Thoracic aorta endothelial cell (primary cell): ENCODE measurements around the gene MTHFSD. TPM values are rescaled to one million over a fixed set of nuclear protein-coding genes. Genes with fewer than 3 reads are reported as not detected.

ENCODE experiments used
- total RNA-seq: library from RNA; depleted of rRNA; stranded (reverse); fragments of >200 nt; gene quantifications from 2 replicates; pipeline ENCODE4 v1.2.3, GENCODE V29; 2012

MTHFSD gene, protein sequence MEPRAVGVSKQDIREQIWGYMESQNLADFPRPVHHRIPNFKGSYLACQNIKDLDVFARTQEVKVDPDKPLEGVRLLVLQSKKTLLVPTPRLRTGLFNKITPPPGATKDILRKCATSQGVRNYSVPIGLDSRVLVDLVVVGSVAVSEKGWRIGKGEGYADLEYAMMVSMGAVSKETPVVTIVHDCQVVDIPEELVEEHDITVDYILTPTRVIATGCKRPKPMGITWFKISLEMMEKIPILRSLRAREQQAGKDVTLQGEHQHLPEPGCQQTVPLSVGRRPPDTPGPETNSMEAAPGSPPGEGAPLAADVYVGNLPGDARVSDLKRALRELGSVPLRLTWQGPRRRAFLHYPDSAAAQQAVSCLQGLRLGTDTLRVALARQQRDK
- total RNA-seq, result 12.8 and 21.0 TPM in 2 replicates

GRCh38 chr16:86554917-86555703, at the start of gene MTHFSD:
MTHFSD (minus strand) TSS chr16:86555235; CDS start chr16:86555184, 51 bp downstream.

GRCh38 chr16:86578061-86578599, 23.1 kb upstream of the MTHFSD start, which contains the start of gene FOXL1:
FOXL1 (plus strand) TSS chr16:86578549; CDS start chr16:86578724, 175 bp downstream.

GRCh38 chr16:86566601-86566965, 11.5 kb upstream of the MTHFSD start, which contains the start of gene FOXC2:
FOXC2 (plus strand) TSS chr16:86566829; CDS start chr16:86567336, 507 bp downstream.

DNA sequence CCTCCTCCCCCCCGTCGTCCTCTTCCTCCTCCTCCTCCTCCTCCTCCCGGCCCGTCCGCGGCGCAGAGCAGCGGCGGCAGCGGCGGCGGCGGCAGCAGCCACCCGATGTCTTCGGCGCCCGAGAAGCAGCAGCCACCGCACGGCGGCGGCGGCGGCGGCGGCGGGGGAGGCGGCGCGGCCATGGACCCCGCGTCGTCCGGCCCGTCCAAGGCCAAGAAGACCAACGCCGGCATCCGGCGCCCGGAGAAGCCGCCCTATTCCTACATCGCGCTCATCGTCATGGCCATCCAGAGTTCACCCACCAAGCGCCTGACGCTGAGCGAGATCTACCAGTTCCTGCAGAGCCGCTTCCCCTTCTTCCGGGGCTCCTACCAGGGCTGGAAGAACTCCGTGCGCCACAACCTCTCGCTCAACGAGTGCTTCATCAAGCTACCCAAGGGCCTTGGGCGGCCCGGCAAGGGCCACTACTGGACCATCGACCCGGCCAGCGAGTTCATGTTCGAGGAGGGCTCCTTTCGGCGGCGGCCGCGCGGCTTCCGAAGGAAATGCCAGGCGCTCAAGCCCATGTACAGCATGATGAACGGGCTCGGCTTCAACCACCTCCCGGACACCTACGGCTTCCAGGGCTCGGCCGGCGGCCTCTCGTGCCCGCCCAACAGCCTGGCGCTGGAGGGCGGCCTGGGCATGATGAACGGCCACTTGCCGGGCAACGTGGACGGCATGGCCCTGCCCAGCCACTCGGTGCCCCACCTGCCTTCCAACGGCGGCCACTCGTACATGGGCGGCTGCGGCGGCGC, 44.4 kb downstream of the MTHFSD start, which contains the start of gene FOXF1:
FOXF1 (plus strand) TSS at position 63 of the 797 bp plus-strand sequence; CDS start at position 106, 43 bp downstream.

Other genes with a start within 250 kb of the MTHFSD start
- 0.07 and 0.13 TPM in 2 replicates for gene FOXF1, start 44.7 kb downstream of the MTHFSD start, total RNA-seq
- gene FOXC2, start 11.6 kb upstream of the MTHFSD start, total RNA-seq, result 4.1 and 5.7 TPM in 2 replicates
- gene FOXL1, start 23.3 kb upstream of the MTHFSD start, total RNA-seq, result 2.0 and 4.2 TPM in 2 replicates